Activated CD4-positive, alpha-beta T cell treated with anti-CD3 and anti-CD28 coated beads for 1 hour (primary cell): ENCODE measurements around the gene OSBP.

Source experiments
- DNase-seq: peaks from one replicate; pipeline ENCODE4 v3.0.0-alpha.2; 2020

The OSBP gene

GRCh38 chr11:59601788-59602187, 13.8 kb downstream of the OSBP start:
- DNase-seq = no peak

- DNase-seq = no peak
Observed at GRCh38 chr11:59600636-59601035, 14.9 kb downstream of the OSBP start.

- DNase-seq = no peak
Observed at GRCh38 chr11:59600234-59600633, 15.3 kb downstream of the OSBP start.

GRCh38 chr11:59598961-59599360, 16.6 kb downstream of the OSBP start:
- no peak for DNase-seq

GRCh38 chr11:59584294-59584693, 31.3 kb downstream of the OSBP start:
- DNase-seq = no peak

- no peak for DNase-seq
Observed at GRCh38 chr11:59582006-59582405, 33.6 kb downstream of the OSBP start.

GRCh38 chr11:59578369-59578768, 37.2 kb downstream of the OSBP start:
- DNase-seq = no peak

- DNase-seq = no peak
Observed at GRCh38 chr11:59575505-59575904, 40.1 kb downstream of the OSBP start.

GRCh38 chr11:59574932-59575502, 40.6 kb downstream of the OSBP start:
- no peak for DNase-seq

GRCh38 chr11:59574467-59574866, 41.1 kb downstream of the OSBP start:
- DNase-seq = no peak

GRCh38 chr11:59573216-59573615, 42.4 kb downstream of the OSBP start:
- no peak for DNase-seq

- DNase-seq = no peak
Observed at GRCh38 chr11:59572091-59572490, 43.5 kb downstream of the OSBP start.

GRCh38 chr11:59562292-59562691, 53.3 kb downstream of the OSBP start:
- DNase-seq = no peak

- DNase-seq = peak; percentile 71
Observed at GRCh38 chr11:59560702-59561473, 54.7 kb downstream of the OSBP start.

GRCh38 chr11:59560290-59560701, 55.3 kb downstream of the OSBP start:
- peak; percentile 60 for DNase-seq

GRCh38 chr11:59559886-59560285, 55.7 kb downstream of the OSBP start:
- no peak for DNase-seq

- DNase-seq = no peak
Observed at GRCh38 chr11:59558270-59558643, 57.3 kb downstream of the OSBP start.

GRCh38 chr11:59556917-59557348, 58.6 kb downstream of the OSBP start:
- DNase-seq = no peak

GRCh38 chr11:59556115-59556916, 59.3 kb downstream of the OSBP start:
- DNase-seq = peak; percentile 41

- DNase-seq = no peak
Observed at GRCh38 chr11:59555601-59556114, 59.9 kb downstream of the OSBP start.

GRCh38 chr11:59553323-59553722, 62.3 kb downstream of the OSBP start:
- DNase-seq = no peak

- DNase-seq = no peak
Observed at GRCh38 chr11:59552844-59553243, 62.7 kb downstream of the OSBP start.

GRCh38 chr11:59551659-59552521, 63.7 kb downstream of the OSBP start:
- no peak for DNase-seq
